GM18511 (cell line): Measurements from ENCODE around the gene AKNAD1.

ENCODE experiments used
- ATAC-seq: cut with Tn5 transposase; IDR thresholded peaks from one replicate; pipeline ENCODE4 v1.9.1; 2021; ENCODE audit warnings: mild to moderate bottlenecking, moderate library complexity; ENCODE audit not compliant: unreplicated experiment

Gene AKNAD1

GRCh38 chr1:108863984-108864383 is 7.1 kb upstream of the AKNAD1 start:
- no peak for ATAC-seq

- no peak for ATAC-seq
Measured at GRCh38 chr1:108862698-108863477, 6.0 kb upstream of the AKNAD1 start.

- no peak for ATAC-seq
Measured at GRCh38 chr1:108862017-108862610, 5.2 kb upstream of the AKNAD1 start.

GRCh38 chr1:108861566-108861965 is 4.7 kb upstream of the AKNAD1 start:
- no peak for ATAC-seq

- no peak for ATAC-seq
Measured at GRCh38 chr1:108860190-108860907, 3.5 kb upstream of the AKNAD1 start.

- no peak for ATAC-seq
Measured at GRCh38 chr1:108858230-108858950, 1.5 kb upstream of the AKNAD1 start.

- no peak for ATAC-seq
Measured at GRCh38 chr1:108854221-108855019, 2.5 kb downstream of the AKNAD1 start.

GRCh38 chr1:108852221-108852975 is 4.5 kb downstream of the AKNAD1 start:
- ATAC-seq, result no peak

- no peak for ATAC-seq
Measured at GRCh38 chr1:108851567-108851966, 5.3 kb downstream of the AKNAD1 start.

- ATAC-seq, result no peak
Measured at GRCh38 chr1:108850929-108851328, 6.0 kb downstream of the AKNAD1 start.

GRCh38 chr1:108848806-108849205 is 8.1 kb downstream of the AKNAD1 start:
- no peak for ATAC-seq

GRCh38 chr1:108847494-108847893 is 9.4 kb downstream of the AKNAD1 start:
- no peak for ATAC-seq

GRCh38 chr1:108845991-108846390 is 10.9 kb downstream of the AKNAD1 start:
- ATAC-seq, result no peak

GRCh38 chr1:108845446-108845845 is 11.4 kb downstream of the AKNAD1 start:
- ATAC-seq, result no peak

GRCh38 chr1:108843390-108844137 is 13.3 kb downstream of the AKNAD1 start:
- ATAC-seq, result no peak

- ATAC-seq, result no peak
Measured at GRCh38 chr1:108842525-108843181, 14.2 kb downstream of the AKNAD1 start.

GRCh38 chr1:108841703-108842102 is 15.2 kb downstream of the AKNAD1 start:
- ATAC-seq, result no peak

GRCh38 chr1:108832929-108833328 is 24.0 kb downstream of the AKNAD1 start:
- no peak for ATAC-seq

GRCh38 chr1:108831225-108831624 is 25.7 kb downstream of the AKNAD1 start:
- ATAC-seq, result no peak
